ENCODE results near the gene RANGRF.

GRCh38 chr17:8274816-8275215 lies 13.7 kb upstream of the RANGRF start:
- TF ChIP-seq, protein P1, sequence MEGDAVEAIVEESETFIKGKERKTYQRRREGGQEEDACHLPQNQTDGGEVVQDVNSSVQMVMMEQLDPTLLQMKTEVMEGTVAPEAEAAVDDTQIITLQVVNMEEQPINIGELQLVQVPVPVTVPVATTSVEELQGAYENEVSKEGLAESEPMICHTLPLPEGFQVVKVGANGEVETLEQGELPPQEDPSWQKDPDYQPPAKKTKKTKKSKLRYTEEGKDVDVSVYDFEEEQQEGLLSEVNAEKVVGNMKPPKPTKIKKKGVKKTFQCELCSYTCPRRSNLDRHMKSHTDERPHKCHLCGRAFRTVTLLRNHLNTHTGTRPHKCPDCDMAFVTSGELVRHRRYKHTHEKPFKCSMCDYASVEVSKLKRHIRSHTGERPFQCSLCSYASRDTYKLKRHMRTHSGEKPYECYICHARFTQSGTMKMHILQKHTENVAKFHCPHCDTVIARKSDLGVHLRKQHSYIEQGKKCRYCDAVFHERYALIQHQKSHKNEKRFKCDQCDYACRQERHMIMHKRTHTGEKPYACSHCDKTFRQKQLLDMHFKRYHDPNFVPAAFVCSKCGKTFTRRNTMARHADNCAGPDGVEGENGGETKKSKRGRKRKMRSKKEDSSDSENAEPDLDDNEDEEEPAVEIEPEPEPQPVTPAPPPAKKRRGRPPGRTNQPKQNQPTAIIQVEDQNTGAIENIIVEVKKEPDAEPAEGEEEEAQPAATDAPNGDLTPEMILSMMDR (IDR thresholded peaks at IDR 0.05): no peak
- no peak for TF ChIP-seq POLR2A (IDR thresholded peaks at IDR 0.05)

Data from body of pancreas (tissue), 4 donors.